ENCODE measurements around the gene PEMT. TPM values are rescaled to one million over a fixed set of nuclear protein-coding genes. Genes with fewer than 3 reads are reported as not detected.

The PEMT gene
- total and polyA plus RNA-seq, 2 of the 4 experiments (the other 2 are of a cell fraction): 23.3 to 49.5 TPM

DNA sequence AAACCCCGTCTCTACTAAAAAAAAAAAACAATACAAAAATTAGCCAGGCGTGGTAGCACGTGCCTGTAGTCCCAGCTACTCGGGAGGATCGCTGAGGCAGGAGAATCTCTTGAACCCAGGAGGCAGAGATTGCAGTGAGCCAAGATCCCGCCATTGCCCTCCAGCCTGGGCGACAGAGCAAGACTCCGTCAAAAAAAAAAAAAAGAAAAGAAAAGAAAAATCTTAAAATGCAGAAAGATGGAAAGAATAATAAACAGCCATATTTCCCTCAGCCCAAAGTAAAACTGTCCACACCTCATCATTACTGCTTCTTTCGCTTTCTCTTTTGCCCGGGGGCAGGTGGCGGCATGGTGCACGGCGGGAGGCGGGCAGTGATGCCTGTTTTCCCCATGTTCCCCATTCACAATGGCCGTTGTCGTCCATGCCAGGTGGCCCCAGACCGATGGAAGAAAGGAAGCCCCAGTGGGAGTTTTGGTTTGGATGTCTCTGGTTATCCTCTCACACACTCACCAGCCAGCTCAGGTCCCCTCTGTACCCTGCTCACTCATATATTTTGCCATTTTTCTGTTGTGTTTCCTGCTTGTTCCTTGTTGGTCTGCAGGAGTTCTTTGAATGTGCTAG is 37.0 kb upstream of the PEMT start:
- H2AK9ac ChIP-seq (replicated peaks; ENCODE audit: low read depth, low read length, poor library complexity): no peak overlapping the region
- H2BK15ac ChIP-seq (ENCODE audit: low read depth, low read length): no peak overlapping the region
- peak overlapping the region; percentile 66; the same call in 1 of the 2 replicates for H3K4me2 ChIP-seq (ENCODE audit: low read depth, low read length)
- in situ Hi-C loops (cut with MboI; ENCODE audit: low sequenced_read_pairs): loop anchor here (25.0 kb wide), 1 partner anchor 616 kb away; no protein-coding TSS in a partner anchor
- no peak for TF ChIP-seq NFE2L2 (IDR thresholded peaks at IDR 0.05; ENCODE audit: low read depth, low read length)
- TF ChIP-seq CHD1 (IDR thresholded peaks at IDR 0.05; ENCODE audit: low read depth, low read length): no peak
- TF ChIP-seq MAFK (IDR thresholded peaks at IDR 0.05; ENCODE audit: low read depth, low read length): no peak
- no peak for TF ChIP-seq MAZ (IDR thresholded peaks at IDR 0.05; ENCODE audit: borderline replicate concordance, low read depth, low read length)
- no peak for TF ChIP-seq FOS (IDR thresholded peaks at IDR 0.05; ENCODE audit: low read depth, low read length)
- no peak for TF ChIP-seq RAD21 (IDR thresholded peaks at IDR 0.05; ENCODE audit: low read length)
- H4K8ac ChIP-seq (ENCODE audit: low read depth in 2 of 2, low read length in 2 of 2): no peak overlapping the region
- no peak overlapping the region for H2BK5ac ChIP-seq (ENCODE audit: low read depth, low read length, poor library complexity, severe bottlenecking)
- no peak for ATAC-seq (ENCODE audit: low read depth)
- WGBS, 2 experiments (ENCODE audit: extremely low coverage in 2 of 2, insufficient read length in 1 of 2): 57% methylated on average over 1 of the region's 17 CpGs; no CpG with 5 or more reads in 1 of the 2 experiments
- no peak overlapping the region for H2BK120ac ChIP-seq (ENCODE audit: low read depth, low read length)
- H3K9ac ChIP-seq (ENCODE audit: low read depth, low read length): no peak overlapping the region
- H3K79me1 ChIP-seq (ENCODE audit: low read depth in 1 of 2, low read length in 2 of 2): no peaks in the 10 kb centered on the region
- no peaks in the 10 kb centered on the region for H3K9me3 ChIP-seq (ENCODE audit: control insufficient read depth, insufficient read depth, low read length)
- H3K36me3 ChIP-seq (ENCODE audit: control insufficient read depth, insufficient read depth, low read length): no peaks in the 10 kb centered on the region
- DNase-seq: no peak
- no peak overlapping the region for H3K4me3 ChIP-seq (ENCODE audit: insufficient read depth, low read depth, low read length)
- no peak overlapping the region for H2BK20ac ChIP-seq (ENCODE audit: low read depth, low read length)
- peaks cover 5% of the 10 kb centered on the region for H3K27me3 ChIP-seq (ENCODE audit: control insufficient read depth, insufficient read depth, low read length)
- no peak overlapping the region for H3K14ac ChIP-seq (replicated peaks; ENCODE audit: low read depth, low read length)
- H3K4ac ChIP-seq (ENCODE audit: low read depth, low read length): no peak overlapping the region
- H4K5ac ChIP-seq (ENCODE audit: low read depth, low read length): no peak overlapping the region
- POLR2A ChIA-PET (ENCODE audit: unreplicated experiment): no interaction called here
- no peak overlapping the region for H3K23ac ChIP-seq (ENCODE audit: low read depth, low read length)
- no peak overlapping the region for H3K27ac ChIP-seq (ENCODE audit: insufficient read depth, low read length)
- no peaks in the 10 kb centered on the region for H4K20me1 ChIP-seq (ENCODE audit: insufficient read depth, low read length)
- H3K18ac ChIP-seq (ENCODE audit: low read depth, low read length): no peak overlapping the region
- no peak overlapping the region for H4K91ac ChIP-seq (ENCODE audit: insufficient read depth, low read depth, low read length)
- intact Hi-C loops (cut with micrococcal nuclease): no loop called here
- CTCF ChIA-PET: no interaction called here
- H3K56ac ChIP-seq (ENCODE audit: extremely low read depth, insufficient read depth, low read length): no peak overlapping the region
- no TSS peak for BruUV-seq (replicated peaks)
- no peaks in the 10 kb centered on the region for H3K9me1 ChIP-seq (ENCODE audit: insufficient read depth, low read length)
- dilution Hi-C loops (cut with HindIII; ENCODE audit: low sequenced_read_pairs, unreplicated experiment): no loop called here
- no peaks in the 10 kb centered on the region for H3K4me1 ChIP-seq (ENCODE audit: control insufficient read depth, insufficient read depth, low read length)
- H2AK5ac ChIP-seq (ENCODE audit: low read depth, low read length): no peak overlapping the region
- H2AFZ ChIP-seq (replicated peaks; ENCODE audit: low read length, poor library complexity): peak overlapping the region; percentile 40

Measured in IMR-90 (cell line).